ENCODE data around the gene ELMO1.

GRCh38 chr7:36852931-36853330, 595.7 kb downstream of the ELMO1 start:
- TF ChIP-seq CTCF (IDR thresholded peaks at IDR 0.05) (no peak), ZFX (IDR thresholded peaks at IDR 0.05; ENCODE audit: borderline replicate concordance) (no peak)

Data from 22Rv1 (cell line).